ENCODE measurements around the gene MTFR1L.

MTFR1L gene

GRCh38 chr1:25792115-25792514, 27.6 kb upstream of the MTFR1L start:
- no peak for DNase-seq

DNA sequence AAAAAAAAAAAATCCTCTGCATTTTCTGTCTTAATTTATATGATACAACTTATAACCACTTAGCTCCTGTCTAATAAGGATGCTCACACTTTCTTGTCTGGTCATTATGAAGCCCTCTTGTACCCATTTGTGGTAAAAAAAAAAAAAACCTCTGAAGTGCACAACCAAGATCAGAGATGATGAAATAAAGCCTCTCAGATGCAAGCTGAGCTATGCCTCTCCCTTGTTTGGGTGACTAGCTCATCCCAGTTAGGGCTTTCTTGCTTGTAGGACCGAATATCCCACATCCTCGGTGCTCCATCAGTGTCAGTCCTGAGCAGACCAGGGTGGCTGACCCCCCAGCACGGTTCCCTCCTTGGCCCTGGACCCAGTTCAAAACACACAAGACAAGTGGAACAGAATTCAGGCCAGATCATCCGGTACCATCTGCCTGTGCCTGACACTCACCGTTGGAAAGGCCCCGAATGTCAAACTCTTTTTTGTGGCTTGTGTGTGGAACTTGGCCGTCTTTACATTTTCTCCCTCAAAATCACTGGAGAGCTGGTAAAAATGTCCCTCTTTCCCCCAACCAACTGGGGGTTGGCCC, 26.1 kb upstream of the MTFR1L start:
- no peak for DNase-seq

DNA sequence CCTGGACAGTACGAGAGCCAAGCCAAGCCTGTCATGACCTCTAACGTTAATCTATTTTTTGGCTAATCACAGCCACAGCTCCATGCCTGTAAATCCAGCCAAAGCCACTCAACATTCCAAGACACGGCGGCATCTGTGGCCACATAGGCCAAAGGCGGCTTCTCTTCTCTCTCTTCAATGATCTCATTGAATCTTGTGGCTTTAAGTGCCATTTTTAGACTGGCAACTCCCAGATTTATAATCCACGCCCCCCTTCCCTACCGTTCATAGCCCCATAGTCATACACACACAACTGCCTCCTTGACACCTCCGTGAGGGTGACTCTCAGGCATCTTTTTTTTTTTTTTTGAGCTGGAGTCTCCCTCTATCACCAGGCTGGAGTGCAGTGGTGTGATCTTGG, 25.4 kb upstream of the MTFR1L start:
- no peak for DNase-seq

DNA sequence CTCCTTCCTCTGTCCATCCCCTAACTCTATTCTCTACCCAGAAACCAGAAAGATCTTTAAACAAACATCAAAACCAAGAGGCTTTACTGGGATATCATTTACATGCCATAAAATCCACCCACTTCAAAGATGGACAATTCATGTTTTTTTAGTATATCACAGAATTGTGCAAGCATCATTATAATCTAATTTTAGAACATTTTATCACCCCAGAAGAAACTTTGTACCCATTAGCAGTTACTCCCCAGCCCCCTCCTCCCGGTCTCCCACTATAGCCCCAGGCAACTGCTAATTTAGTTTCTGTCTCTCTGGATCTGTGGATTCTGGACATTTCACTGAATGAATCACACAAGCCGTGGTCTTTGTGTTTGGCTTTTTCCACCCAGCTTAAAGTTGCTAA, 24.5 kb upstream of the MTFR1L start:
- DNase-seq, result no peak

DNA sequence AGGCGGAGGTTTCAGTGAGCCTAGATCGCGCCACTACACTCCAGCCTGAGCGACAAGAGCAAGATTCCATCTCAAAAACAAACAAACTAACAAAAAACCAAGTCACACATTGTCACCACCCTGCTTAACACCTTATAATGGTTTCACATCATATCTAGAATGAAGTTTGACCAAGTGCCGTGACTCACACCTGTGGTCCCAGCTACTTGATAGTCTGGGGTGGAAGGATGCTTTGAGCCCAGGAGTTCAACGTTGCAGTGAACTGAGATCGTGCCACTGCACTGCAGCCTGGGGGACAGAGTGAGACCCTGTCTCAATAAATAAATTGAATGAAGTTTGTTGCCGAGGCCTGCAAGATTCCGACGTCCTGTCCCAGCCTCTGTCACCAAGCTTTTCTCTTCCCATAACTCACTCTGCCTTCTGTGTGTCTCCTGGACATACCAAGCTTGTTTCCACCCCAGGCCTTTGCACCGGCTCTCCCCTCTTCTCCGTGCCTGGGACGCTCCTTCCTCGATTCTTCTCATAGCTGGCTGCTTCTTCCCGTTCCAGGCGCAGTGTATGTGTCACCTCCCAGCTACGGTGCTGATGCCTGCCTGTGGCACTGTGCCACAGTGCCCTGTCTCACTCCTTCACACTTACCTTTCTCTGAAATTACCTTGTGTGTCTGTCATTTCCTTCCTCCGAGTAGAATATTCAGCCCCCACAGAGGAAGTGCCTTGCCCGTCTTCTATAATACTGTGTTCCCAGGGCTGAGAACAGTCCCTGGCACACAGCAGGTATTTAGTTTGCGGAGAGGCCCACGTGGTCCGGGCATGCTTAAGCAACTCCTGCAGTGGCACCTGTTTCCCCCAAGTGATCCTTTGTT, 23.6 kb upstream of the MTFR1L start:
- no peak for DNase-seq

DNA sequence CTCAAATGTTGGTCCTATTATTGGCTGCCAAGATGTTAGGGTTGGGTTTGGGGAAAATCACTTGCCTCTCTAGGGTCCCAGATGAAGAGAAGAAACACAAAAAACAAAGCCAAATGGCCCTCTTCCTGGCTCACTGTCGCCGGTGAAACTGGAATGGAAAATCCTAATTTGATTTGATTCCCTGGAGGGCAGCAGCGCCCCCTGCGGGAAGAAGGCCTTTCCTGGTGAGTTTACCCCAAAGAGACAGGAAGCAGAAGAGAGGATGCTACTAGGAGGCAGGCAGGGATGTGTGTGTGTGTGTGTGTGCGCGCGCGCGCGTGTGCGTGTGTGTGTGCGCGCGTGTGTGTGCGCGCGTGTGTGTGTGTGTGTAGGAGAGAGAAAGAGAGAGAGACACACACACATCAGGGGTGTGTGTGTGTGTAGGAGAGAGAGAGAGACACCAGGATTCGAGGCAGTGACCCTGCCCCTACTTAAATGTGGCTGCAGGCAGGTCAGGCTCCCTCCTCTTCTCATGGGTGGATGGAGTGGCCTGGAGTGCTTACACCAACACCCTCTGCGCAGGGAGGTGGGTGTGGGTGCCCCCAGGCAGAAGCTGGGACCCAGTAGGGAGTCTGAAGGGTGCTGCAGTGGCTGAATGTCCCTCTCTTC, 22.8 kb upstream of the MTFR1L start:
- DNase-seq, result peak; percentile 87

DNA sequence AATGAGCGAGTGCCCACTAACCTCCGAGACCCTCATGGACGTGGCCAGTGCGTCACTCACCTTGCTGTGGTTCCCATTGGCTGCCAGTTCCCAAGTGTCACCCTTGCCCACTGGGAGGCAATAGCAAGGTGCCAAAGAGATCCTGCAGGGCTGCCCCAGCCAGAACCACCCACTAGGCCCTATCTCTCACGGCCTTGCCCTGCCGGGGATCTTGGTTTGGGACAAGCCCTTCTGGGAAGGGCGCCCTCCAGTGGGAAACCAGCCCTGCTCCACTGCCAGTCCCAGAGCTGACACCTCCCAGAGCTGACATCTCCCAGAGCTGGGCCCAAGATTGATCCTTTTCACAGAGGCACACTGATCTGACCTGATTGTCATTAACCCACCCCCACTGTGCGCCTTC, 21.8 kb upstream of the MTFR1L start:
- peak; percentile 35 for DNase-seq

DNA sequence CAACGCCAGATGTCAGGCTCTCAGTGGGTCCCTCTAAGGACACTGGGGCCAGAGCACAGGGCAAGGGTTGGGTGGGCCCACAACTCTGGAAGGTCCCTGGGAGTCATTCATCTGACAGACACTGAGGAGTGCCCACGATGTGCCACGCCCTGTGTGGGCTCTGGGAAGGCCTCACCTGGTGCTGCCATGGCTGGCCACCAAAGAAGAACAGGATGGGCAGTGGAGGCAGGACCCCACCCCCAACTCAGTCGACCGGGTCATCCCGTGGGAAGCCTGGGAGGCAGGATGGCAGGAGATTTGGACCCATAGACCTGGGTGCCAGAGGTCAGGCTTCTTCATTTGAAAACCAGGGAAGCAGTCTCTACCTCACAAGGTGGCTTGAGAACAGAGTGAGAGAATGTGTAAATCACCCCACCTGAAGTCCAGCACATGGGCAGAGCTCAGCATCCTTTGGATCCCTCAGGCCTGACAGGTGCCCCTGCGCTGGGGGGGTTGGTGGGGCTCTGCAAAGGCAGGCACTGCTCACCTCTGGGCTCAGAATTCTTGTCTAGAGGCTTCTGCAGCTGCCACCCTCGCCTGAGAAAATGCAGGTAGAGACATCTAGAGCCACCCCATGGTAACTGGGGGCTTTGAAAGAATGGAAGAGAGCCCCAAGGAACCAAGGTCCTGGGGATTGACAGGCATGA, 20.9 kb upstream of the MTFR1L start:
- no peak for DNase-seq

DNA sequence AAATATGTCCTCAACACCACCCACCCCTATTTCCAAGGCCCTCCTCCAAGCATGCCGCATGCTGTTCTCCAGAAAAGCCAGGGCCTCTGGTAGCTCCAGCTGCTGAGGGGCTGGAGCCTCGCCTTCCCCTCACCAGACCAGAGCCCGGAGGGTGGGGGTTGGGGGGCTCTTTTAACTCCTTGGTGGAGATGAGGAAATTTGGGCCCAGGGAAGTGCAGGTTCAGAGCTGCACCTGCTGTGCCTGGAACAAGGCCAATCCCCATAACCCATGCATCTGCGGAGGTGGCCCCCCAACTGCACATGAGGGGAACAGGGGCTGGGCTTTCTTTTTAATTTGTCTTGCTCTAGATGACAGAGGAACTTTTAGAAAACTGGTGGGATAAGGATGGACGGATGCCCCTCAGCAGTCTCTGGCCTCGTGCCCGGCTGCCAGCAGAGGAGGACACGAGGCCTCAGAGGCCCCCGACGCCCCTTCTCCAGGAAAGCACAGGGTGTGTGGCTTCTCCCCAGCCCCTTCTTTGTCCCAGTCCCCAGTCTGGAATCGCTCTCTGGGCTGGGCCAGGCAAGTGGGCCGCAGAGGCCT, 20.3 kb upstream of the MTFR1L start:
- no peak for DNase-seq

DNA sequence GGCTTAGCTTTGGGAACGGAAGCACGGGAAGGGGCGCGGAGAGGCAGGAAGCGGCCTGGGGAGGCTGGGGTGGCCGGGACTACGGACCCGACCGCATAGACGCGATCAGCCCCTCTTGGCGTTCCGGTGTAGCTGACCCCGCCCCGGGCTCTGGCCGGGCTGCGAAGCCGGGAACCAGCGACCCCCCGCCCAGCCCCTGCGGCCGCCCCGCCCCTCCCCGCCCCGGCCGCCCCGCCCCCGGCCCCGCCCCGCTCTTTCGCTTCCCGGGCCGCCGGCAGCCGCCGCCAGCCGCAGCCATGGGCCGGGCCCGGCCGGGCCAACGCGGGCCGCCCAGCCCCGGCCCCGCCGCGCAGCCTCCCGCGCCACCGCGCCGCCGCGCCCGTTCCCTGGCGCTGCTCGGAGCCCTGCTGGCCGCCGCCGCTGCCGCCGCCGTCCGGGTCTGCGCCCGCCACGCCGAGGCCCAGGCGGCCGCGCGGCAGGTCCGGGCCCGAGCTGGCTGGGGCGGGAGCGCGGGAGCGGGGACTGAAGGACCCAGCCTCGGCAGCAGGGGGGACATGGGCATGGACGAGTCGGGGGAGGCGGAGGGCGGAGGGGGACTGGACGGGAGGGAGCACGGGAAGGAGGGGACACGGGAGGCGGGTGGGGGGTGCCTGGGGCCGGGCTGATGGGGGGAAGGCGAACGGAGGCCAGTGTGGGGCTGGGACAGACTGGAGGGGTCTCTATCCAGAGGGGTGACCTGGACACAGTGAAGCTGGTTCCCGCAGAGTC, 19.6 kb upstream of the MTFR1L start, which contains the start of gene SELENON:
TSS of gene SELENON (plus strand) at position 259 of the 768 bp plus-strand sequence. CDS start at position 297, 38 bp downstream.
- DNase-seq, result peak; percentile 42

DNA sequence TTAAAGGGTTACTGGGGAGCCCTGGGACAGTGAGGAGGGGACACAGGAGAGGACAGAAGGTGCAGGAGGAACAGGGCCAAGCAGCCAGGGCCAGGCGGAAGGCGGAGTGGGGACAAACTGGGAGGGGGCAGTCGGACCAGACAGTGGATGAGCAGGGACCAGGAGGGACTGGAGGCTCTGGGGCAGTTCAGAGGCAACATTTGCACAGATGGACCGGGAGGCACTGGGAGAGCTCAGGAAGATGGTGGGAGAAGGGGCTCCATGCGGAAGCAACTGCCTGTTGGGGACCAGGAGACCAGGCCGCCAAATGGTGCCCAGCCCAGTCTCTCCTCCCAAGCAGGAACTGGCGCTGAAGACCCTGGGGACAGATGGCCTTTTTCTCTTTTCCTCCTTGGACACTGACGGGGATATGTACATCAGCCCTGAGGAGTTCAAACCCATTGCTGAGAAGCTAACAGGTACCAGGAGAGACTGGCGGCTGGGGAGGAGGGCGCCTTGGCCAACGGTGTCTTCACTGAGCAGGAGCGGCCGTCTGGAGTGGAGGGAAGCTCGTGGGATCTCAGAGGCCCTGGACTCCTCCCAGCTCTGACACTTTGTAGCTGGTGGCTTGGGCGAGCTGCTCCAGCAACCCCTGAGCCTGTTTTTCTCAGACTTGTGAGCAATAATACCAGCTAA, 18.9 kb upstream of the MTFR1L start:
- DNase-seq, result no peak

- DNase-seq, result no peak
These were observed 16.8 kb upstream of the MTFR1L start for GRCh38 chr1:25802915-25803314.

- DNase-seq, result no peak
These were observed 16.4 kb upstream of the MTFR1L start for GRCh38 chr1:25803368-25803767.

GRCh38 chr1:25804244-25804963, 15.3 kb upstream of the MTFR1L start:
- DNase-seq, result no peak

- no peak for DNase-seq
These were observed 14.5 kb upstream of the MTFR1L start for GRCh38 chr1:25804964-25805862.

DNA sequence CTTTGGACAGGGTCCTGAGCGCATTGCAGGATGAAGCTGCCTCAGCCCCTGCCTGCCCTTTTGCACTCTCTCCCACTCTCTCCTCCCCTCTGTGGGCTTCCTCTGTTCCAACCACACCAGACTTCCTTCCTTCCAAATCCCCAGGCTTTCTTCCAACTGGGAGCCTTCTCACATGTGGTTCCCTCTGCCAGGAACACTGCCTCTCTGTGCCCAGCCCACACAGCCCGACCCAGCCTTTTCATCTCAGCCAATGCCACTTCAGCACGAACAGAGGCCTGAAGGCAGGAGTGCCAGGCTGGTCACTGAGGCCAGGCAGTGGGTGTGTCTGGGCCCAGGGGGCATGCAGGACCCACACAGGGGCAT, 13.9 kb upstream of the MTFR1L start:
- DNase-seq, result no peak

GRCh38 chr1:25806418-25806817, 13.3 kb upstream of the MTFR1L start:
- DNase-seq, result no peak

- no peak for DNase-seq
These were observed 12.0 kb upstream of the MTFR1L start for GRCh38 chr1:25807480-25808390.
